ENCODE results near the gene CLDN19.

DNA sequence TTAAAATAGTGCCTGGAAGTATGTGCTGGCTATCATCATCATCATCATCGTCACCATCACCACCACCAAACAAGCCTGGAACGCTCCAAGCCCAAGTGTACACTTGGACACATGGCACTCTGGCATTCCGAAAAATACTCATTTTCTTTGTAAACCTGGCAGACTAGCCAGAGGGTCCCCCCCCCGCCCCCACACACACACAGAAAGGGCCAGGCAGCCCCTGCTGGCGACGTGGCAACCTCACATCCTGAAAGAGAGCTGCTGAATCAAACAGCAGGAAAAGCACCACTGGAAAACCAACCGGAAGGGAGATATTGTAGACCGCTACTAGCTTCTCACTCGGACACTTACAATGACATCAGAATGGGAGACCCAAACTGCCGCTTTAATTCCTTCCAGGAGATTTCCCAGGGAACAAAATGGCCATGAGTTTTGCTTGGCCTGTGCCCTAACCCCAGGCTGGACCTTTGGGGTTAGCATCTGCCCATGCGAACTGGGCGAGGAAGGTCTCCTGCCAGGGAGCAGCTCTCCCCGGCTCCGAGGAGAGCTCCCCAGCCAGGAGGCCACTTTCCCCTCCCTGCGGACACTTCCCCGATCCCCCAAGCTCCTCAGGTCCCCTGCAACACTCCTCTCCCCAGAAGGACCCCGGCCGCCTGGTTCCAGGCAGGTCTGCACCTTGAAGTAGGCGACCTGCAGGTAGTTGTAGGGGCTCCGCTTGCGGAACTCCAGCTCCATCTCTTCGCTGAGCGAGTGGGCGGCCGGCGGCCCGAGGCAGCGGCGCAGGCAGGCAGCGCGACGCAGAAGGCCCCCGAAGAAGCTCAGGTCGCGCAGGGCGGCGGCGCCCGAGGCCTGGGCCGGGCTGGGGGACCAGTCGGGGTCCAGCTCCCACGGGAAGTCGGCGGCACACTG is 26.1 kb upstream of the CLDN19 start:
- TF ChIP-seq POLR2AphosphoS5 (IDR thresholded peaks at IDR 0.05) (peak; percentile 5 to 28), EP300 (IDR thresholded peaks at IDR 0.05) (no peak), POLR2A (IDR thresholded peaks at IDR 0.05; ENCODE audit: low read depth) (no peak)
- TF ChIP-seq, protein P1, sequence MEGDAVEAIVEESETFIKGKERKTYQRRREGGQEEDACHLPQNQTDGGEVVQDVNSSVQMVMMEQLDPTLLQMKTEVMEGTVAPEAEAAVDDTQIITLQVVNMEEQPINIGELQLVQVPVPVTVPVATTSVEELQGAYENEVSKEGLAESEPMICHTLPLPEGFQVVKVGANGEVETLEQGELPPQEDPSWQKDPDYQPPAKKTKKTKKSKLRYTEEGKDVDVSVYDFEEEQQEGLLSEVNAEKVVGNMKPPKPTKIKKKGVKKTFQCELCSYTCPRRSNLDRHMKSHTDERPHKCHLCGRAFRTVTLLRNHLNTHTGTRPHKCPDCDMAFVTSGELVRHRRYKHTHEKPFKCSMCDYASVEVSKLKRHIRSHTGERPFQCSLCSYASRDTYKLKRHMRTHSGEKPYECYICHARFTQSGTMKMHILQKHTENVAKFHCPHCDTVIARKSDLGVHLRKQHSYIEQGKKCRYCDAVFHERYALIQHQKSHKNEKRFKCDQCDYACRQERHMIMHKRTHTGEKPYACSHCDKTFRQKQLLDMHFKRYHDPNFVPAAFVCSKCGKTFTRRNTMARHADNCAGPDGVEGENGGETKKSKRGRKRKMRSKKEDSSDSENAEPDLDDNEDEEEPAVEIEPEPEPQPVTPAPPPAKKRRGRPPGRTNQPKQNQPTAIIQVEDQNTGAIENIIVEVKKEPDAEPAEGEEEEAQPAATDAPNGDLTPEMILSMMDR (IDR thresholded peaks at IDR 0.05), result peak in 2 of 3 experiments; percentile 41 to 54

All from esophagus muscularis mucosa (tissue), 4 donors.